ENCODE data around the gene AKR1B15. TPM values are rescaled to one million over a fixed set of nuclear protein-coding genes. Genes with fewer than 3 reads are reported as not detected.

The AKR1B15 gene
- total RNA-seq, 2 experiments from 2014 or later = not detected

DNA sequence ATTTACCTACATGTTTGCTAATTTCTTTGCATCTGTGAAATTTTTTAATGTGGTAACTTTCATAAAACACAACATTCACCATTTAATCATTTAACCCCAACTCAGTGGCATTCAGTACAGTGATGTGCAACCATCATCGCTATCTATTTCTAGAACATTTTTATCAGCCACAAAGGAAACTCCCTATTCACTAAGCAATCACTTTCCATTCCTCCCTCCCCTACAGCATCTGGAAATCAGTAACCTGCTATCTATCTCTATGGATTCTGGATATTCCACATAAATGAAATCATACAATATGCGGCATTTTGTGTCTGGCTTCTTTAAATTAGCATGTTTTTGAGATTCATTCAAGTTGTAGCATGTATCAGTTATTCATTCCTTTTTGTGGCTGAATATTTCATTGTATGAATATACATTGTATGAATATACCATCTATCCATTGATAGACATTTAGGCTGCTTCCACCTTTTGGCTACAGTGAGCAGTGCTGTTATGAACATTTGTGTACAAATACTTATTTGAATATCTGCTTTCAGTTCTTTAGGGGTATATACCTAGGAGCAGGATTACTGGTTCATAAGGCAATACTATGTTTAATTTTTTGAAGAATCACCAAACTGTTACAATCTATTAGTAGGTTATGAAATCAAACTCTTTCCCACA lies 78.3 kb downstream of the AKR1B15 start:
- ChIA-PET POLR2A (interaction anchor here (1.0 kb wide), 1 partner anchor 19 kb away, joined by 3 read pairs; no protein-coding TSS in a partner anchor), CTCF (interaction anchor here (1.1 kb wide), 1 partner anchor 327 kb away, joined by 3 read pairs; no protein-coding TSS in a partner anchor)
- Mint-ChIP-seq H3K27ac (no peak overlapping the region), H3K9me3 (no peaks in the 10 kb centered on the region), H3K27me3 (peaks cover 52% of the 10 kb centered on the region), H3K4me1 (ENCODE audit: low read depth) (no peaks in the 10 kb centered on the region), H3K4me3 (no peak overlapping the region), H3K36me3 (no peaks in the 10 kb centered on the region)
- DNase-seq = no peak
- intact Hi-C loops (cut with micrococcal nuclease) = no loop called here

DNA sequence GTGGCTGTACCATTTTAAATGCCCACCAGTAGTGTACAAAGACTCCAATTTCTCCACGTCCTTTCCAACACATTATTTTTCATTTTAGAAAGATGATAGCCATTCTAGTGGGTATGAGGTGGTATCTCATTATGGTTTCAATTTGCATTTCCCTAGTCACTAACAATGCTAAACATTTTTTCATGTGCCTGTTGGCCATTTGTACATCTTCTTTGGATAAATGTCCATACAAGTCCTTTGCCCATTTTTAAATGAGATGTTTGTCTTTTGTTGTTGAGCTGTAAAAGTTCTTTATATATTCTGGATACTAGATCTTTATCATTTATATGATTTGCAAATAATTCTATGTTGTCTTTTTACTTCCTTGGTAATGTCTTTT lies 78.9 kb downstream of the AKR1B15 start:
- no peak for DNase-seq
- intact Hi-C loops (cut with micrococcal nuclease) = no loop called here
- Mint-ChIP-seq H3K27me3 (peaks cover 47% of the 10 kb centered on the region), H3K4me3 (no peak overlapping the region), H3K27ac (no peak overlapping the region), H3K36me3 (no peaks in the 10 kb centered on the region), H3K9me3 (no peaks in the 10 kb centered on the region), H3K4me1 (ENCODE audit: low read depth) (no peaks in the 10 kb centered on the region)
- ChIA-PET CTCF (interaction anchor here (1.1 kb wide), 1 partner anchor 326 kb away, joined by 3 read pairs; no protein-coding TSS in a partner anchor), POLR2A (no interaction called here)

DNA sequence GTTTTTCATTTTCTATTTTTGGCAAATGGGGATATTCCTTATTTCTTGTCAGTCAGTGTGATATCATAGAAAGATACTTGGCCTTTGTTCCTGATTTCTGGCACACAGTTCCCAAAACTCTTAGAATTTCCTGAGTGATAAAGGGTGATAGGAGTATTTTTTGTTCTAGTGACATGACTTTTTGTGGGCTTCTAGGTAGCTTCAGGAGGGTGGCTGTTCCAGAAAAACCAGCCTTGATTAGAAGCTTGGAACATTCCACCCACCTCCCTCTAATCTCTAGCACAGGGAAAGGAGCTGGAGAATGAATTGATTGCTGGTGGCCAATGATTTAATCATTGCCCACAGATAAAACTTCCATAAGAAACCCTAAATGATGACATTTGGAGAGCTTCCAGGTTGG lies 80.5 kb downstream of the AKR1B15 start:
- DNase-seq = no peak
- ChIA-PET CTCF (interaction anchor here (1.4 to 8.1 kb wide), 3 partner anchors 72 to 324 kb away, joined by 4 to 110 read pairs (median 47); no protein-coding TSS in a partner anchor), POLR2A (interaction anchor here (1.1 kb wide), 1 partner anchor 19 kb away, joined by 4 read pairs; no protein-coding TSS in a partner anchor)
- no peak overlapping the region for H3K27ac Mint-ChIP-seq
- no peaks in the 10 kb centered on the region for H3K4me1 Mint-ChIP-seq (ENCODE audit: low read depth)
- no peaks in the 10 kb centered on the region for H3K9me3 Mint-ChIP-seq
- H3K4me3 Mint-ChIP-seq = no peak overlapping the region
- H3K27me3 Mint-ChIP-seq = peaks cover 39% of the 10 kb centered on the region
- intact Hi-C loops (cut with micrococcal nuclease) = no loop called here
- no peaks in the 10 kb centered on the region for H3K36me3 Mint-ChIP-seq

Other genes with a start within 250 kb of the AKR1B15 start
- 10 to 100 TPM; 10.9 to 14.5 TPM for gene SLC35B4, start 232.2 kb upstream of the AKR1B15 start, total RNA-seq
- gene AKR1B1, start 90.0 kb upstream of the AKR1B15 start, total RNA-seq = 100 to 1,000 TPM in 1 of 2 experiments, 10 to 100 TPM in 1; 97.8 to 102 TPM
- not detected for gene AKR1B10, start 21.5 kb upstream of the AKR1B15 start, total RNA-seq
- gene BPGM, start 97.7 kb downstream of the AKR1B15 start, total RNA-seq = 10 to 100 TPM; 23.7 to 24.9 TPM
- gene CALD1, start 230.5 kb downstream of the AKR1B15 start, total RNA-seq = 1 to 10 TPM; 7.1 to 7.5 TPM